AG09319 (cell line): ENCODE data around the gene PAMR1.

ENCODE experiments used
- DNase-seq: peaks from one replicate; pipeline ENCODE4 v3.0.0-alpha.2; 2010; ENCODE audit warnings: low read depth; ENCODE audit errors: extremely low read depth
- TF ChIP-seq, protein P1 (sequence below): IDR thresholded peaks from 2 replicates; pipeline ENCODE4 v1.5.1; 2011; ENCODE audit warnings: low read depth, mild to moderate bottlenecking, inconsistent platforms, low read length, moderate library complexity

The PAMR1 gene

DNA sequence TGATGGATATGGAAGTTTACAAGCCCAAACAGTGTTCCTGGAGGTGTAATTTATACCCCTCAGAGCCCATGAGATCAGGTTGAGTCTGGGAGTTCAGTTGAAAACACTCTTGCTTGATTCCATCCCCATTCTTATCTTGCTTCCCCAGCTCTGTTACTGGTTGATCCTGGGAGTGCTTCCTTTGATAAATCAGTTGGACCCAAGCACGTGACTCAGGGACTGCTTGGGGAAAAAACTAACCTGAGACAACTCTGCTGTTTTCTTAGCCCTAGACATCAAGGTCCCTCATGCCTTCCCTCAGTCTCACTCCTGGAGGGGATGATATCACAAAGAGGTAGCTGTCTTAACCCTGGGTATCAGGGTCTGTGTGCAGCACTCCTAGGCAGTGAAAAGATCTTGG, 71.1 kb downstream of the PAMR1 start:
- TF ChIP-seq, protein P1, sequence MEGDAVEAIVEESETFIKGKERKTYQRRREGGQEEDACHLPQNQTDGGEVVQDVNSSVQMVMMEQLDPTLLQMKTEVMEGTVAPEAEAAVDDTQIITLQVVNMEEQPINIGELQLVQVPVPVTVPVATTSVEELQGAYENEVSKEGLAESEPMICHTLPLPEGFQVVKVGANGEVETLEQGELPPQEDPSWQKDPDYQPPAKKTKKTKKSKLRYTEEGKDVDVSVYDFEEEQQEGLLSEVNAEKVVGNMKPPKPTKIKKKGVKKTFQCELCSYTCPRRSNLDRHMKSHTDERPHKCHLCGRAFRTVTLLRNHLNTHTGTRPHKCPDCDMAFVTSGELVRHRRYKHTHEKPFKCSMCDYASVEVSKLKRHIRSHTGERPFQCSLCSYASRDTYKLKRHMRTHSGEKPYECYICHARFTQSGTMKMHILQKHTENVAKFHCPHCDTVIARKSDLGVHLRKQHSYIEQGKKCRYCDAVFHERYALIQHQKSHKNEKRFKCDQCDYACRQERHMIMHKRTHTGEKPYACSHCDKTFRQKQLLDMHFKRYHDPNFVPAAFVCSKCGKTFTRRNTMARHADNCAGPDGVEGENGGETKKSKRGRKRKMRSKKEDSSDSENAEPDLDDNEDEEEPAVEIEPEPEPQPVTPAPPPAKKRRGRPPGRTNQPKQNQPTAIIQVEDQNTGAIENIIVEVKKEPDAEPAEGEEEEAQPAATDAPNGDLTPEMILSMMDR, result no peak
- DNase-seq, result no peak

DNA sequence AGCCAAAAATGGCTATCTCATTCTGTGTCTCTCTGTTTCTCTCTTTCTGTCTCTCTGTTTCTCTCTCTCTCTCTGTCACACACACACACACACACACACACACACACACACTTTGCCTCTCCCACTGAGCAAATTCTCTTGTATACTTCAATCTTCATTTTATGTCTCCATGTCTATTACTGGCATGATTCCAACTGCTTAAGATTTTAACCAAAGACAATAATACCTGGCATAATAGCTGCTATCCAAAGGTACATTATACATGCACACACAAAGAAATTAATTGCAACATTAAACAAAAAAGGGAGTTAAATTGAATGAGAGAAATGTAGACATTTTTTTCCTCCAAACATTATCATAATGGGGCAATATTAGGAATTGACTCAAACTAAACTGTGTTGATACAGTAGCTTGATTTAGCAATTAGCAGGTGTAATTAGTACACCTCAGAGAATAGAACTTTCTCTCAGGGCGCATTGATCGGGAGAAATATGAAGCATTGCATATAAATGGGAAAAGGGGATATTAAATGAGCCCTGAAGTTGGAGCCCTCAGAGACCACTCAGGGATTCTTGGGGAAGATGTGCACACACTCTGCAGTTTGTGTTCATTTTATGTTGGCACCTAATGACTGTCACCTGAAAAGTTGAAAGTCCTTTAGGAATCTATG, 88.7 kb downstream of the PAMR1 start:
- TF ChIP-seq, protein P1, result no peak

GRCh38 chr11:35433588-35433987, 91.8 kb downstream of the PAMR1 start:
- DNase-seq, result no peak

More for the DNA sequence above, 88.7 kb downstream of the PAMR1 start:
- no peak for DNase-seq

DNA sequence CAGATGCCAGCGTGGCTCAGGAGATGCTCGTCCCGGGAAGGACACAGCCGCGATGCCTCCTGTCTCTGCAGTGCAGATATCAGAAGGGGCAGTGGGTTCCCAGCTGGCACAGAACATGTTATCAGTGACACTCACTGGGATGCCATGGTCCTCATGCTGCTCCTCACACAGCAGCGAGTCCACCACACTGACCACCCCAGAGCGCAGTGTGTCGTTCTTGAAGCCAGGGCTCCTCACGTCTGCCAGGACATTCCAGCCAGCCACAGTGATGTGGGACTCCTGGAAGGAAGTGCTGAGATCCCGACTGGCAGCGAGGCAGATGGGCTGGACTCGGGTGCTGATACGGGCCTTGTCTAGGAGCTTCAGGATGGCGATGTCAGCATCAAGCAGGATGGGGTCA, 93.0 kb downstream of the PAMR1 start:
- DNase-seq, result no peak
- TF ChIP-seq, protein P1, result no peak

More at GRCh38 chr11:35433588-35433987, 91.8 kb downstream of the PAMR1 start:
- TF ChIP-seq, protein P1, result no peak

GRCh38 chr11:35427071-35427470, 98.3 kb downstream of the PAMR1 start:
- TF ChIP-seq, protein P1, result no peak
- DNase-seq, result peak; percentile 45

DNA sequence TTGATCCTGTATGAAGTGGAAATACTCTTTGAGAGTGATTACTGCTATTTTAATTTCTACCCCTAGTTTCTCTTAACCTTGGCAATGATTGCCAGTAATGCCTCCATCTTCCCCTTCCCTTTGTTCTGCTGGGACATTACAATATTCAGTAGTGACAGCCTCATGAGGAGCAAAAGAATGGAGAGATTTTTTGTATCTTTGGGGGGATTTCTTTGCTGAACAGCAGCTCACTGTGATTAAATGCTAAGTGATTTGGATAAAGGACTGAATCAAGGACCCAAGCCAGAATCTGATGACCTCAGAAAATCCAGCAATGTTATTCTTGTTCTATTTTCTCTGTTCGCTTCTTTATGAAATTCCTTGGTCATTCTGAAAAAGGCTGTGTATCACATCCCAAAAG, 99.1 kb downstream of the PAMR1 start:
- DNase-seq, result no peak
- TF ChIP-seq, protein P1, result no peak

DNA sequence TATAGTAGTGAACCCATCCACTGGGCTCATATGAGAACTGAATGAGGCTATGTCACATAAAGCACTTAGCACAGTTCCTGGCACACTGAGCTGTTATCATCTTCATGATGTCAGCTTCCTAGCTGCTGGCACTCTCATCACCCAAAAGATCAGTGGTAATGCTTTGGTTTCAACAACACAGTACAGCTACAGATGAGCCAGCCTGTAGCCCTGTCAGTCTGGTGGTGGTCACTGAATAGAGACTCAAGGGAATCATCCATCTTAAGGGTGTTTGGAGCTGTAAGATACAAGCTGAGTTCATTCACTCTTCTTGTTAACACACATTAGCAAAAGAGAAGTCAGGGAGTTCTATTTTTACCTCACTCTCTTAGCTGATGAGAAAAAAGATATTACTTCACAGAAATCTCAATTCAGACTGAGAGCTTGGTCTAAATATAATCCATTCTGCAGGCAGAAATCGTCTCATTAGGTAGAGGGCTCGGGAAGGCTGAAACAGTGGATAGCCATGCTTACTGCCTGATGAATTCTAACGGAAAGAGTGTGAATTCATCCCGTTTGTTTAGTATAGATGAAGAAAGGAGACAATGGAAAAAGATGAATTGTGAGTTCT, 99.7 kb downstream of the PAMR1 start:
- DNase-seq, result no peak
- TF ChIP-seq, protein P1, result no peak
